Measurements from ENCODE around the gene MAPK4.
"Not testable (repeated sequence)": the region's sequence is repeated elsewhere in the genome, so short reads cannot be mapped to it uniquely, and the experiment has no call there.

GRCh38 chr18:50517277-50517676, 42.6 kb upstream of the MAPK4 start:
- TF ChIP-seq CTCF (IDR thresholded peaks at IDR 0.05; ENCODE audit: insufficient read depth, low read depth, low read length); EZH2 (IDR thresholded peaks at IDR 0.05; ENCODE audit: insufficient read depth, low read length): not testable (repeated sequence)
